Transverse colon (tissue), 4 donors: ENCODE measurements around the gene CABLES2. TPM values are rescaled to one million over a fixed set of nuclear protein-coding genes. Genes with fewer than 3 reads are reported as not detected.

ENCODE experiments used
- DNase-seq: peaks from one replicate; pipeline ENCODE4 v3.0.0-alpha.2; 2019
- H3K27ac ChIP-seq, 4 donors: fragments of 200-600 bp; sonication (generic); 2 replicates each; pipeline ENCODE4 v1.5.1; 2016 to 2018; ENCODE audit warnings: inconsistent platforms in 4 of 4
- H3K27me3 ChIP-seq: fragments of 200-600 bp; sonication (generic); 2 replicates; pipeline ENCODE4 v1.5.1; 2017; ENCODE audit warnings: inconsistent platforms
- H3K36me3 ChIP-seq, 4 donors: fragments of 200-600 bp; sonication (generic); 2 replicates each; pipeline ENCODE4 v1.5.1; 2017 to 2019; ENCODE audit warnings: inconsistent platforms in 4 of 4
- H3K4me1 ChIP-seq, 4 donors: fragments of 200-600 bp; sonication (generic); 2 replicates each; pipeline ENCODE4 v1.5.1; 2017 to 2020; ENCODE audit warnings: inconsistent platforms in 4 of 4
- H3K4me3 ChIP-seq, 4 donors: fragments of 200-600 bp; sonication (generic); 1 replicate in 1 of 4; 2 replicates in 3 of 4; pipeline versions ENCODE4 v1.5.1 to v1.6.1; 2017 to 2019; ENCODE audit warnings: inconsistent platforms in 4 of 4
- H3K9me3 ChIP-seq, 2 donors: fragments of 200-600 bp; sonication (generic); 2 replicates each; pipeline ENCODE4 v1.5.1; 2017 to 2019; ENCODE audit warnings: inconsistent platforms in 2 of 2
- EP300 ChIP-seq: sonication (generic); formaldehyde crosslinking; IDR thresholded peaks from one replicate; pipeline ENCODE4 v1.6.1; 2017; ENCODE audit warnings: antibody characterized with exemption, low read depth
- POLR2A ChIP-seq: fragments of 450-650 bp; IDR thresholded peaks from one replicate; pipeline ENCODE4 v1.6.1; 2016; ENCODE audit warnings: antibody characterized with exemption, mild to moderate bottlenecking, moderate library complexity
- POLR2AphosphoS5 ChIP-seq, 3 donors: sonication (generic); formaldehyde crosslinking; IDR thresholded peaks; one replicate each; pipeline ENCODE4 v1.6.1; 2016; ENCODE audit warnings: antibody characterized with exemption in 3 of 3
- WGBS, 2 donors: methylation state at CpG; one replicate each; pipeline ENCODE4 v1.1.5; 2018; ENCODE audit warnings: low coverage in 1 of 2; 5-methylcytosine and 5-hydroxymethylcytosine counted together
- in situ Hi-C, 4 donors: fragments of 200-750 bp; cut with MboI; loops; one replicate each; pipeline versions ENCODE4 v1.15.0 to v1.15.1; 2017; ENCODE audit warnings: low sequenced_read_pairs in 3 of 4, low pct_ligation_motif_present in 1 of 4, low pct_unique_long_range_greater_than_20kb in 1 of 4
- intact Hi-C: fragments of 100-400 bp; cut with DNase I; formaldehyde crosslinking; loops from one replicate; pipeline ENCODE4 v1.15.1; 2023; ENCODE audit warnings: low total_unique reads
- total RNA-seq, 4 donors: library from RNA; depleted of rRNA; stranded (reverse); fragments of >200 nt; gene quantifications; one replicate each; pipeline ENCODE4 v1.1.0, GENCODE V29; 2016
- TF ChIP-seq, protein P1 (sequence below), 5 experiments: fragments of 200-600 bp in 3 of 5; fragments of 450-650 bp in 2 of 5; sonication (generic) in 3 of 5; IDR thresholded peaks; 1 replicate in 2 of 5; 2 replicates in 3 of 5; pipeline ENCODE4 v1.5.1; 2016 to 2017; ENCODE audit warnings: antibody characterized with exemption in 5 of 5, inconsistent platforms in 3 of 5, mild to moderate bottlenecking in 2 of 5, moderate library complexity in 1 of 5

Gene CABLES2
- total RNA-seq, 4 donors from 2014 or later: 3.7 to 10.1 (median 8.5) TPM

- H3K4me3 ChIP-seq: no peak overlapping the region
- H3K27ac ChIP-seq: peak overlapping the region; percentile 81 to 88 (median 84)
- in situ Hi-C loops (no loop called here), intact Hi-C loops (no loop called here)
- H3K4me1 ChIP-seq: peaks cover 55 to 86% (median 64%) of the 10 kb centered on the region in 4 donors
- WGBS, 2 donors: 57 to 83% methylated on average over 1 to 15 of the region's 24 CpGs
- no peaks in the 10 kb centered on the region for H3K27me3 ChIP-seq
- H3K9me3 ChIP-seq: no peaks in the 10 kb centered on the region
- DNase-seq: no peak
- no peaks in the 10 kb centered on the region for H3K36me3 ChIP-seq
- TF ChIP-seq POLR2AphosphoS5 (IDR thresholded peaks at IDR 0.05) (no peak), POLR2A (no peak), EP300 (no peak)
- TF ChIP-seq, protein P1, sequence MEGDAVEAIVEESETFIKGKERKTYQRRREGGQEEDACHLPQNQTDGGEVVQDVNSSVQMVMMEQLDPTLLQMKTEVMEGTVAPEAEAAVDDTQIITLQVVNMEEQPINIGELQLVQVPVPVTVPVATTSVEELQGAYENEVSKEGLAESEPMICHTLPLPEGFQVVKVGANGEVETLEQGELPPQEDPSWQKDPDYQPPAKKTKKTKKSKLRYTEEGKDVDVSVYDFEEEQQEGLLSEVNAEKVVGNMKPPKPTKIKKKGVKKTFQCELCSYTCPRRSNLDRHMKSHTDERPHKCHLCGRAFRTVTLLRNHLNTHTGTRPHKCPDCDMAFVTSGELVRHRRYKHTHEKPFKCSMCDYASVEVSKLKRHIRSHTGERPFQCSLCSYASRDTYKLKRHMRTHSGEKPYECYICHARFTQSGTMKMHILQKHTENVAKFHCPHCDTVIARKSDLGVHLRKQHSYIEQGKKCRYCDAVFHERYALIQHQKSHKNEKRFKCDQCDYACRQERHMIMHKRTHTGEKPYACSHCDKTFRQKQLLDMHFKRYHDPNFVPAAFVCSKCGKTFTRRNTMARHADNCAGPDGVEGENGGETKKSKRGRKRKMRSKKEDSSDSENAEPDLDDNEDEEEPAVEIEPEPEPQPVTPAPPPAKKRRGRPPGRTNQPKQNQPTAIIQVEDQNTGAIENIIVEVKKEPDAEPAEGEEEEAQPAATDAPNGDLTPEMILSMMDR (IDR thresholded peaks at IDR 0.05): no peak
Observed at GRCh38 chr20:62358171-62359042, 48.7 kb downstream of the CABLES2 start.

- H3K9me3 ChIP-seq: no peaks in the 10 kb centered on the region
- H3K4me3 ChIP-seq: no peak overlapping the region
- intact Hi-C loops (no loop called here), in situ Hi-C loops (no loop called here)
- peaks cover 55 to 86% (median 64%) of the 10 kb centered on the region in 4 donors for H3K4me1 ChIP-seq
- no peak for DNase-seq
- H3K36me3 ChIP-seq: no peaks in the 10 kb centered on the region
- TF ChIP-seq POLR2AphosphoS5 (IDR thresholded peaks at IDR 0.05) (no peak), POLR2A (no peak), EP300 (no peak)
- TF ChIP-seq, protein P1 (IDR thresholded peaks at IDR 0.05): no peak
- H3K27ac ChIP-seq: peak overlapping the region; percentile 81 to 88 (median 84)
- no peaks in the 10 kb centered on the region for H3K27me3 ChIP-seq
- WGBS, 2 donors: 49% methylated on average over 7 of the region's 7 CpGs; no CpG with 5 or more reads in 1 of the 2 donors
Observed at GRCh38 chr20:62357681-62358080, 49.4 kb downstream of the CABLES2 start.

DNA sequence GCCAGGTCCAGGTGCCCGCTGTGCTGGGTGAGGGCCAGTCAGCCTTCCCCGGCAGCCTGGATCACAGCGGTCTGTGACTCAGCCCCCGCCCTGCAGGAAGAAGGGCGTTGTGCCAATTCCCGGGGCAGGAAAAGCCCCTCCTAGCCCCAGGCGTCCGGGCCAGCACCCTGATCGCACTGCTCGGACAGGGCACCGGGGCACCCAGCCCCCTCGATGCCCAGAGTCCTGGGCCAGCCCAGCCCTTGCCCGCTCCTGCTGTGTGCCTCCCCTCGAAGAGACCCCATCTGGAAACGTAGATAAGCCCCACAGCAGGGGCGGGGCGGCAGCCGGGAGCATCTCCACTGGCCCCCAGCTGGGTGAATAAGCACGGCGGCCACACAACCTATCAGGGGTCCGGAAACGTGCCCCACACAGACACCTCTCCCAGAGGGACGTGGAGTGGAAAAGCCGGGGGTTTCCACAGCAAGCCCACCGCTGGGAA is 49.9 kb downstream of the CABLES2 start:
- WGBS, 2 donors: 35% methylated on average over 23 of the region's 25 CpGs; no CpG with 5 or more reads in 1 of the 2 donors
- no peaks in the 10 kb centered on the region for H3K36me3 ChIP-seq
- no peak overlapping the region for H3K4me3 ChIP-seq
- H3K9me3 ChIP-seq: no peaks in the 10 kb centered on the region
- peaks cover 57 to 85% (median 64%) of the 10 kb centered on the region in 4 donors for H3K4me1 ChIP-seq
- no peak for DNase-seq
- H3K27me3 ChIP-seq: no peaks in the 10 kb centered on the region
- intact Hi-C loops (no loop called here), in situ Hi-C loops (no loop called here)
- peak overlapping the region; percentile 81 to 88 (median 84) for H3K27ac ChIP-seq
- TF ChIP-seq POLR2AphosphoS5 (IDR thresholded peaks at IDR 0.05) (no peak), EP300 (no peak)

GRCh38 chr20:62356589-62357186 is 50.4 kb downstream of the CABLES2 start:
- H3K4me1 ChIP-seq: peaks cover 57 to 82% (median 63%) of the 10 kb centered on the region in 4 donors
- peak overlapping the region; percentile 81 to 88 (median 84) for H3K27ac ChIP-seq
- H3K36me3 ChIP-seq: no peaks in the 10 kb centered on the region
- TF ChIP-seq, protein P1 (IDR thresholded peaks at IDR 0.05): no peak
- no peak for TF ChIP-seq POLR2A
- no peak for TF ChIP-seq POLR2AphosphoS5 (IDR thresholded peaks at IDR 0.05)
- no peak for TF ChIP-seq EP300
- no peaks in the 10 kb centered on the region for H3K27me3 ChIP-seq
- 60 to 62% methylated on average over 2 to 14 of the region's 17 CpGs for WGBS, 2 donors
- intact Hi-C loops (no loop called here), in situ Hi-C loops (no loop called here)
- no peaks in the 10 kb centered on the region for H3K9me3 ChIP-seq
- no peak for DNase-seq
- H3K4me3 ChIP-seq: peak overlapping the region in 1 of 4 donors; percentile 8
